ENCODE data around the gene CYTIP.
"Not testable (repeated sequence)": the region's sequence is repeated elsewhere in the genome, so short reads cannot be mapped to it uniquely, and the experiment has no call there.

The CYTIP gene

DNA sequence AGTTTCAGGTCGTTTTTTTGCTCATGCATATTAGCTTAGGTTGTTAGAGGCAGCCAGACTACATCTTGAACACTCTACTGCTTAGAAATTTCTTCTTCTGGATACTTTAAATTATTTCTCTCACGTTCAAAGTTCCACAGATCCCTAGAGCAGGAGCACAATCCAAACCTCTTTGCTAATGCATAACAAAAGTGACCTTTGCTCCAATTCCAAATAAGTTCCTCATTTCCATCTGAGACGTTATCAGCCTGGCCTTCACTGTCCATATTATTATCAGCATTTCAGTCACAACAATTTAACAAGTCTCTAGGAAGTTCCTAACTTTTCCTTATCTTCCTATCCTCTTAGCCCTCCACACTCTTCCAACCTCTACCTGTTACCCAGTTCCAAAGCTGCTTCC, 67.8 kb downstream of the CYTIP start:
- peaks cover 20% of the 10 kb centered on the region for H3K9me3 Mint-ChIP-seq
- no peak overlapping the region for H3K4me3 Mint-ChIP-seq
- H3K27me3 Mint-ChIP-seq (ENCODE audit: low read depth) = no peaks in the 10 kb centered on the region
- H3K27ac Mint-ChIP-seq = no peak overlapping the region
- peaks cover 8% of the 10 kb centered on the region for H3K4me1 Mint-ChIP-seq
- peaks cover 15% of the 10 kb centered on the region for H3K36me3 Mint-ChIP-seq (ENCODE audit: low read depth)
- TF ChIP-seq, protein P1, sequence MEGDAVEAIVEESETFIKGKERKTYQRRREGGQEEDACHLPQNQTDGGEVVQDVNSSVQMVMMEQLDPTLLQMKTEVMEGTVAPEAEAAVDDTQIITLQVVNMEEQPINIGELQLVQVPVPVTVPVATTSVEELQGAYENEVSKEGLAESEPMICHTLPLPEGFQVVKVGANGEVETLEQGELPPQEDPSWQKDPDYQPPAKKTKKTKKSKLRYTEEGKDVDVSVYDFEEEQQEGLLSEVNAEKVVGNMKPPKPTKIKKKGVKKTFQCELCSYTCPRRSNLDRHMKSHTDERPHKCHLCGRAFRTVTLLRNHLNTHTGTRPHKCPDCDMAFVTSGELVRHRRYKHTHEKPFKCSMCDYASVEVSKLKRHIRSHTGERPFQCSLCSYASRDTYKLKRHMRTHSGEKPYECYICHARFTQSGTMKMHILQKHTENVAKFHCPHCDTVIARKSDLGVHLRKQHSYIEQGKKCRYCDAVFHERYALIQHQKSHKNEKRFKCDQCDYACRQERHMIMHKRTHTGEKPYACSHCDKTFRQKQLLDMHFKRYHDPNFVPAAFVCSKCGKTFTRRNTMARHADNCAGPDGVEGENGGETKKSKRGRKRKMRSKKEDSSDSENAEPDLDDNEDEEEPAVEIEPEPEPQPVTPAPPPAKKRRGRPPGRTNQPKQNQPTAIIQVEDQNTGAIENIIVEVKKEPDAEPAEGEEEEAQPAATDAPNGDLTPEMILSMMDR (IDR thresholded peaks at IDR 0.05; ENCODE audit: unreplicated experiment in 3 of 3) = no peak

DNA sequence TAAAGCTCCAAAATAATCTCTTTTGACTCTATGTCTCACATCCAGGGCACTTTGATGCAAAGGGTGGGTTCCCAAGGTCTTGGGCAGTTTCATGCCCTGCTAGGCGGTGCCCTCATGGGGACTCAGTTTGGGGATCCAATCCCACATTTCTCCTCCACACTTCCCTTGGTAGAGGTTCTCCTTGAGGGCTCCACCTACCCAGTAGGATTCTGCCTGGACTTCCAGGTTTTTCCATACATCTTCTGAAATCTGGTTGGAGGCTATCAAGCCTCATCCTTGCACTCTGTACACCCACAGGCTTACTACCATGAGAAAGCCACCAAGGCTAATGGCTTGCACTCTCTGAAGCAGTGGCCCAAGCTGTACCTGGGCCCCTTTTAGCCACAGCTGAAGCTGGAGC, 68.5 kb downstream of the CYTIP start:
- Mint-ChIP-seq H3K27me3 (ENCODE audit: low read depth) (no peaks in the 10 kb centered on the region), H3K27ac (no peak overlapping the region), H3K4me3 (no peak overlapping the region), H3K4me1 (peaks cover 8% of the 10 kb centered on the region), H3K9me3 (peaks cover 19% of the 10 kb centered on the region), H3K36me3 (ENCODE audit: low read depth) (peaks cover 15% of the 10 kb centered on the region)
- TF ChIP-seq, protein P1 (IDR thresholded peaks at IDR 0.05; ENCODE audit: unreplicated experiment in 3 of 3) = no peak

DNA sequence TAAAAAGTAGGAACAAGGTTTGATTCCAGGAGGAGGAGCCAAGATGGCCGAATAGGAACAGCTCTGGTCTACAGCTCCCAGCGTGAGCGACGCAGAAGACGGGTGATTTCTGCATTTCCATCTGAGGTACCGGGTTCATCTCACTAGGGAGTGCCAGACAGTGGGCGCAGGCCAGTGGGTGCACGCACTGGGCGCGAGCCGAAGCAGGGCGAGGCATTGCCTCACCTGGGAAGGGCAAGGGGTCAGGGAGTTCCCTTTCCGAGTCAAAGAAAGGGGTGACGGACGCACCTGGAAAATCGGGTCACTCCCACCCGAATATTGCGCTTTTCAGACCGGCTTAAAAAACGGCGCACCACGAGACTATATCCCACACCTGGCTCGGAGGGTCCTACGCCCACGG, 75.4 kb downstream of the CYTIP start:
- not testable (repeated sequence) for H3K27ac Mint-ChIP-seq; H3K27me3 Mint-ChIP-seq (ENCODE audit: low read depth); H3K36me3 Mint-ChIP-seq (ENCODE audit: low read depth); H3K4me3 Mint-ChIP-seq; H3K9me3 Mint-ChIP-seq
- H3K4me1 Mint-ChIP-seq = peaks cover 15% of the 10 kb centered on the region

DNA sequence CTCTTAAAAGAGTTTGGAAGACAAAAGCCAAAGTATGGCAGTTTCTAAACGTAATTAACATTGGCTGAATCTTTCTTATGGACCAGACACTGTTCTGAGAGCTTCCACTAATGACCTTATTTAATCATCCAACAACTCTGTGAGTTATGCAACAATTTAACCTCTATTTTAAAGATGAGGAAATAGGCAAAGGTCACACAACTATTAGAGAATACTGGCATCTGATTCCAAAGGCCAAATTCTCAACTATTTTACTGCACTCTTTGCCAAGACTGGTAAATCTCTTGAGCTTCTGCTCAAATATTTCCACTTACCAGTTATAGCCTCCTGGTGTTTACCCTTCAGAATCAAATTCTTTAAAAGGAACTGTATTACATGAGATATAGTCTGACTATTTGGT, 76.2 kb downstream of the CYTIP start:
- H3K4me1 Mint-ChIP-seq = peaks cover 18% of the 10 kb centered on the region
- no peaks in the 10 kb centered on the region for H3K36me3 Mint-ChIP-seq (ENCODE audit: low read depth)
- peaks cover 9% of the 10 kb centered on the region for H3K9me3 Mint-ChIP-seq
- H3K27ac Mint-ChIP-seq = no peak overlapping the region
- H3K27me3 Mint-ChIP-seq (ENCODE audit: low read depth) = no peaks in the 10 kb centered on the region
- H3K4me3 Mint-ChIP-seq = no peak overlapping the region
- TF ChIP-seq, protein P1 (IDR thresholded peaks at IDR 0.05; ENCODE audit: unreplicated experiment in 3 of 3) = no peak
